Mucosa of stomach (tissue), 1 donor: ENCODE results near the gene PARD6B.
"Not testable (repeated sequence)": the region's sequence is repeated elsewhere in the genome, so short reads cannot be mapped to it uniquely, and the experiment has no call there.

Experiments
- H3K27me3 ChIP-seq: one replicate; pipeline ENCODE4 v1.7.0; 2013; ENCODE audit warnings: mild to moderate bottlenecking, low read length; ENCODE audit not compliant: control insufficient read depth, insufficient read depth
- H3K36me3 ChIP-seq: one replicate; pipeline ENCODE4 v1.7.0; 2013; ENCODE audit warnings: low read length; ENCODE audit not compliant: control insufficient read depth, insufficient read depth
- H3K4me1 ChIP-seq: one replicate; pipeline ENCODE4 v1.7.0; 2013; ENCODE audit warnings: mild to moderate bottlenecking, low read length; ENCODE audit not compliant: control insufficient read depth, insufficient read depth
- H3K4me3 ChIP-seq: one replicate; pipeline ENCODE4 v1.7.0; 2013; ENCODE audit warnings: low read length
- H3K9ac ChIP-seq: one replicate; pipeline ENCODE4 v1.7.0; 2013; ENCODE audit warnings: mild to moderate bottlenecking, low read length, moderate library complexity
- H3K9me3 ChIP-seq: one replicate; pipeline ENCODE4 v1.7.0; 2013; ENCODE audit warnings: mild to moderate bottlenecking, low read length, moderate library complexity; ENCODE audit not compliant: control insufficient read depth
- donor health status: Pancreatic carcinoma.

The PARD6B gene

GRCh38 chr20:50693001-50693400 is 38.4 kb upstream of the PARD6B start:
- Histone ChIP-seq H3K4me1 (peaks cover 24% of the 10 kb centered on the region), H3K36me3 (no peaks in the 10 kb centered on the region), H3K9me3 (no peaks in the 10 kb centered on the region)

GRCh38 chr20:50694379-50695134 is 36.8 kb upstream of the PARD6B start:
- Histone ChIP-seq H3K36me3 (no peaks in the 10 kb centered on the region), H3K4me1 (peaks cover 19% of the 10 kb centered on the region)

More at GRCh38 chr20:50693001-50693400, 38.4 kb upstream of the PARD6B start:
- Histone ChIP-seq H3K9ac (no peak overlapping the region), H3K4me3 (no peak overlapping the region), H3K27me3 (peaks cover 25% of the 10 kb centered on the region)

GRCh38 chr20:50695135-50695872 is 36.1 kb upstream of the PARD6B start:
- H3K4me1 ChIP-seq: peaks cover 12% of the 10 kb centered on the region
- no peak overlapping the region for H3K9ac ChIP-seq
- H3K9me3 ChIP-seq: no peaks in the 10 kb centered on the region
- H3K4me3 ChIP-seq: no peak overlapping the region
- no peaks in the 10 kb centered on the region for H3K36me3 ChIP-seq
- H3K27me3 ChIP-seq: peaks cover 19% of the 10 kb centered on the region

More at GRCh38 chr20:50694379-50695134, 36.8 kb upstream of the PARD6B start:
- Histone ChIP-seq H3K27me3 (peaks cover 22% of the 10 kb centered on the region), H3K9me3 (no peaks in the 10 kb centered on the region), H3K4me3 (no peak overlapping the region), H3K9ac (no peak overlapping the region)

GRCh38 chr20:50698255-50698654 is 33.1 kb upstream of the PARD6B start:
- not testable (repeated sequence) for H3K27me3 ChIP-seq, H3K4me1 ChIP-seq, H3K9ac ChIP-seq, H3K4me3 ChIP-seq, H3K36me3 ChIP-seq, H3K9me3 ChIP-seq

GRCh38 chr20:50699688-50700087 is 31.7 kb upstream of the PARD6B start:
- Histone ChIP-seq H3K9me3 (no peaks in the 10 kb centered on the region), H3K9ac (no peak overlapping the region), H3K27me3 (no peaks in the 10 kb centered on the region), H3K4me1 (no peaks in the 10 kb centered on the region), H3K36me3 (no peaks in the 10 kb centered on the region), H3K4me3 (no peak overlapping the region)

GRCh38 chr20:50701041-50701963 is 30.1 kb upstream of the PARD6B start:
- Histone ChIP-seq H3K4me3 (no peak overlapping the region), H3K9me3 (no peaks in the 10 kb centered on the region), H3K27me3 (no peaks in the 10 kb centered on the region), H3K36me3 (no peaks in the 10 kb centered on the region), H3K4me1 (no peaks in the 10 kb centered on the region), H3K9ac (no peak overlapping the region)

- not testable (repeated sequence) for H3K4me3 ChIP-seq, H3K9ac ChIP-seq, H3K27me3 ChIP-seq, H3K36me3 ChIP-seq, H3K9me3 ChIP-seq
- peaks cover 15% of the 10 kb centered on the region for H3K4me1 ChIP-seq
Measured at GRCh38 chr20:50703651-50704438, 27.5 kb upstream of the PARD6B start.

GRCh38 chr20:50704514-50704913 is 26.9 kb upstream of the PARD6B start:
- H3K36me3 ChIP-seq: no peaks in the 10 kb centered on the region
- H3K4me3 ChIP-seq: no peak overlapping the region
- H3K27me3 ChIP-seq: no peaks in the 10 kb centered on the region
- H3K9me3 ChIP-seq: no peaks in the 10 kb centered on the region
- H3K9ac ChIP-seq: no peak overlapping the region
- H3K4me1 ChIP-seq: peaks cover 15% of the 10 kb centered on the region

- Histone ChIP-seq H3K9ac (no peak overlapping the region), H3K9me3 (no peaks in the 10 kb centered on the region), H3K36me3 (no peaks in the 10 kb centered on the region), H3K4me1 (peaks cover 15% of the 10 kb centered on the region), H3K27me3 (no peaks in the 10 kb centered on the region), H3K4me3 (no peak overlapping the region)
Measured at GRCh38 chr20:50704971-50705370, 26.4 kb upstream of the PARD6B start.

- Histone ChIP-seq H3K9me3 (no peaks in the 10 kb centered on the region), H3K9ac (no peak overlapping the region), H3K4me3 (no peak overlapping the region), H3K36me3 (no peaks in the 10 kb centered on the region), H3K27me3 (no peaks in the 10 kb centered on the region), H3K4me1 (peaks cover 25% of the 10 kb centered on the region)
Measured at GRCh38 chr20:50708845-50709635, 22.3 kb upstream of the PARD6B start.

- Histone ChIP-seq H3K27me3 (no peaks in the 10 kb centered on the region), H3K4me1 (peaks cover 25% of the 10 kb centered on the region), H3K9me3 (no peaks in the 10 kb centered on the region), H3K9ac (no peak overlapping the region), H3K4me3 (no peak overlapping the region), H3K36me3 (no peaks in the 10 kb centered on the region)
Measured at GRCh38 chr20:50709636-50709973, 21.8 kb upstream of the PARD6B start.
